GM12892 (cell line): ENCODE results near the gene ARAP3.

Experiments used
- DNase-seq: peaks from one replicate; pipeline ENCODE4 v3.0.0; 2011; ENCODE audit not compliant: insufficient read length
- FAIRE-seq: peaks from 2 replicates; lab custom pipeline; 2011; peaks lifted over from hg19 to GRCh38; lab: Jason Lieb, UNC
- POLR2A ChIP-seq: IDR thresholded peaks from 2 replicates; pipeline ENCODE4 v1.6.1; 2011; ENCODE audit warnings: low read depth, low read length, control low read depth
- POLR2AphosphoS5 ChIP-seq: IDR thresholded peaks from 2 replicates; pipeline ENCODE4 v1.6.1; 2011; ENCODE audit warnings: low read depth, low read length, control low read depth
- TAF1 ChIP-seq: IDR thresholded peaks from 2 replicates; pipeline ENCODE4 v1.6.1; 2011; ENCODE audit warnings: low read depth, mild to moderate bottlenecking, control low read depth, low read length, borderline replicate concordance

Gene ARAP3

DNA sequence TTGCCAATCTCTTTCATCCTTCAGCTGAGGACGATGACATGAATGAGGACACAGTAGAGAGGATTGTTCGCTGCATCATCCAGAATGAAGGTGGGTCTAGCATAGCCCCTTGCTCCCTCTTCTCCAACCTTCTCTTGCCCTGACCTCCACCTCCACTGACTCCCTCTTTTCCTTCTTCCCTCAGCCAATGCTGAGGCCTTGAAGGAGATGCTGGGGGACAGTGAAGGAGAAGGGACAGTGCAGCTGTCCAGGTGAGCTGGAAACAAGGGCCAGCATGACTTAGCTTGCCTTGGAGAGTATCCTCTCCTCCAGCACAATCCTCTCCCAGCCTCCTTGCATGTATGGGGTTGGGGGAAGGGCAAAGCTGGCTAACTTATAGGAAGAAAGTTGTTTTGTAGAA, 43.3 kb downstream of the ARAP3 start:
- no peak for TF ChIP-seq POLR2AphosphoS5
- 0 out of 2 replicates have a peak, but pooled peaks have one; percentile 13 for TF ChIP-seq POLR2A
- no peak for TF ChIP-seq TAF1
- DNase-seq: no peak
- no peak for FAIRE-seq

DNA sequence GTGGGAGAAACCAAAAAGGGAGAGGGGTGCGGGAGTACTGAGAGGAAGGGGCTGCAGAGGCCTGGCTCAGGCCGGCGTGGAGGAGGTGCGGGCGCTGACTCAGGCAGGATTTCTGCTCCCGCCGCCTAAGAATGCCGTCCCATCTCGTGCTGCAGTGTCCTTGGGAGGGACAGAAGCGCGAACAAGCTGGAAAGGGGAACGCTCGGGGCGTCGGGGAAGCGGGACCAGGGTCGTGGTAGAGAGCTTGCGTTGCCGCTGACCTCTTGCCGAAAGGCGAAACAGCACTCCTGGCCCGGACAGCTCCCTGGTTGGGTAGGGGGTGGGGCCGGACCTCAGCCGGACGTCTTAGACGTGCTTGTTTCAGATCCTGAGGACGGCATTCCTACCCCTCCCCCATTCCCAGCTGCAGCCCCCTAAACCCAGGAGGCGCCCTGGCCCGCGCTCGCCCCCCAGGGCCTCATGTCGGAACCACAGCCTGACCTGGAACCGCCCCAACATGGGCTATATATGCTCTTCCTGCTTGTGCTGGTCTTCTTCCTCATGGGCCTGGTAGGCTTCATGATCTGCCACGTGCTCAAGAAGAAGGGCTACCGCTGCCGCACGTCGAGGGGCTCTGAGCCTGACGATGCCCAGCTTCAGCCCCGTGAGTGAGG, 44.1 kb downstream of the ARAP3 start:
- FAIRE-seq: peak; percentile 58

DNA sequence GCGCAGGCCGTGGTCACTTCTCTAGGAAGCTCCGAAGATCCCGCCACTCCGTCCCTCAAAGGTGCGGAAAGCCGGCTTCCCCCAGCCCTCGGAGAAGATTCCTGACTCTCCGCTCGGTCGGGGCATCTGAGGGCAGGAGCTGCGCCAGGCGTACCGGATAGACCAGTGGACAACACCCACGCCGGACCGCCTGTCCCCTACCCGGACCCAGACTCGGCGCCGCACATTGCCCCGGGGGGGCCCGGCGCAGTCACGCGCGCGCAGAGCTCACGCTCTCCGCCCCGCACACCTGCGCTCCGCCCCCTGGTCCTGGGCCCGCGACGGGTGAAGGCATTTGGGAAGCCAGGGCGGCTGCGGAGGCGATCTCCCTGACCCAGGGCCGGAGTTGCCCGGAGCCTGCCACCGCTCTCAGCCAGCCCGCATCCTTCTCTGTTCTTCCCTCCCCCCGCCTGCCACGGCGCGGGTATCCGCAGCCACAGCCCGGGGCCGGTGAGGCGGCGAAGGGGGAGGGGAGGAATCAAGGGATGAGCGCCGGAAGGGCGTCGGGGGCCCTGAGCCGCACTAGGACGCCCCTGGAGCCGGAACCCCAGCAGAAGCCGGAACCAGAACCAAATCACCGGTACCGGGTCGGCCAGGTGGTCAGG, 44.8 kb downstream of the ARAP3 start:
- FAIRE-seq (peak; percentile 51), DNase-seq (no peak)
- no peak for TF ChIP-seq POLR2A
- no peak for TF ChIP-seq TAF1
- no peak for TF ChIP-seq POLR2AphosphoS5

More for the DNA sequence above, 44.1 kb downstream of the ARAP3 start:
- no peak for TF ChIP-seq POLR2AphosphoS5
- TF ChIP-seq POLR2A: peak; percentile 19; the same call in 1 of the 2 replicates
- DNase-seq: peak; percentile 62

DNA sequence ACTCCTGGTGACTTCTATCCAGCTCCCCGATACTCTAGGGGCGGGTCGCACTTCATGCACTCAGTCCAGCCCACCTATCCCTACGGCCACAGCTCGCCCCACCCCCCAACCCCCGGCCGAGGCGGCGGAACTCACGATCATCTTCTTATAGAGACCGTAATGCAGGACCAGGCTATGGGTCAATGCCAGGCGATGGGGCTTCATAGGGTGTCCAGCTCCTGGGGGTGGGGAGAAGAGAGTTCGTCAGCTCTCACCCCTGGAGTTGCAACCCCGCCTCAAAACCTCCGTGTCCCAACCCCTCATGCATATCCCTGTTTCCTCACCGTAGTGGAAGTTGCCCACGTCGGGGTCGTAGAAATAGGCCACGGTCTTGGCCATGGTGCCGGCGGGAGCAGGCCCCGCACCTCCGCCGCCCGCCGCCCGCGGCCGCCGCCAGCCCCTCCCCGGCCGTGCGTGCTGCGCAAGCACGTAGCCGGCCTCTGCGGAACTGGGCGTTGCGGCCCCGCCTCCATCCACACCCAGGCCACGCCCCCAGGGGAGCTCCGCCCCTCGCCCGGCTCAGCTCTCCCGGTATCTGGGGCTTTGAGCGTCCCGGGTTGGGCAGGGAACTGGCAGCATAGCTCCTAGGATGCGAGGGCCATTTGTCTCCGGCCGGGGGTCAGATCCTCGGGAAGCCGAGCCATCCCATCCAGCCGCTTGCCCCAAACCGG, 45.5 kb downstream of the ARAP3 start, which contains the start of the genes HDAC3 and RELL2:
Gene HDAC3, minus strand, starts transcription at position 437 of the 710 bp plus-strand sequence. Its CDS starts 59 bp downstream, at position 378.
Gene RELL2, plus strand, starts transcription at position 585 of the 710 bp plus-strand sequence. CDS start 1,229 bp downstream, outside the sequence.
- TF ChIP-seq TAF1 (0 out of 2 replicates have a peak, but pooled peaks have one; percentile 22), POLR2A (peak; percentile 69; the same call in 1 of the 2 replicates), POLR2AphosphoS5 (peak; percentile 63)
- FAIRE-seq: peak; percentile 95
- DNase-seq: peak; percentile 92

DNA sequence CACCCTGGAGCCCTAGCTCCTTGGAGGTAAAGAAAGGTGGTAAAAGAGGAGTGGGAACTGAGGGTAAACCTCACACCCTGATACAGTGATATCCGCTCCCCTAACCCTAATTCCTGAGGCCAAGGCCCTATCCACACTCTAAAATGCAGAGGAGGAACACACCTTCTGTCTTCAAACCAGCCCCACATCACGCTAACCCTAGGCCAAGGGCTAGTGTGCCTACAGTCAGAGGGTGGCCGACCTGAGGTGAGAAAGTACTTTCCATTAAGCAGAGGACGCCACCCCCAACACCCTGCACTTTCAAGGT, 46.0 kb downstream of the ARAP3 start:
- FAIRE-seq (no peak), DNase-seq (no peak)
- TF ChIP-seq POLR2A: no peak
- TF ChIP-seq POLR2AphosphoS5: no peak
- no peak for TF ChIP-seq TAF1

DNA sequence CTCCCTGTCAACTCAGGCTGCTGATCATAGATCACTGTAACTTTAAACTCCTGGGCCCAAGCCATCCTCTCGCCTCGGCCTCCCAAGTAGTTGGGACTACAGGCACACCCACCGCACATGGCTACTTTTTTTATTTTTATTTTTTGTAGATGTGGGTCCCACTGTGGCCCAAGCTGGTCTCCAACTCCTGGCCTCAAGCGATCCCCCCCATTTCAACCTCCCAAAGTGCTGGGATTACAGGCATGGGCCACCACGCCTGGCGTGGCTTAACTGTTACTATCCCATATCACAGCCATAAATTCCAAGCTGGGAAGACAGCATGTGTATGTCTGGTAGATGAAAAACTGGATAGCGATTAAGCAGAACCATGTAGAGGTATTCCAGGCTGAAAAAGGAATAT, 46.4 kb downstream of the ARAP3 start:
- no peak for FAIRE-seq
- DNase-seq: no peak
- TF ChIP-seq TAF1 (no peak), POLR2A (no peak), POLR2AphosphoS5 (no peak)

DNA sequence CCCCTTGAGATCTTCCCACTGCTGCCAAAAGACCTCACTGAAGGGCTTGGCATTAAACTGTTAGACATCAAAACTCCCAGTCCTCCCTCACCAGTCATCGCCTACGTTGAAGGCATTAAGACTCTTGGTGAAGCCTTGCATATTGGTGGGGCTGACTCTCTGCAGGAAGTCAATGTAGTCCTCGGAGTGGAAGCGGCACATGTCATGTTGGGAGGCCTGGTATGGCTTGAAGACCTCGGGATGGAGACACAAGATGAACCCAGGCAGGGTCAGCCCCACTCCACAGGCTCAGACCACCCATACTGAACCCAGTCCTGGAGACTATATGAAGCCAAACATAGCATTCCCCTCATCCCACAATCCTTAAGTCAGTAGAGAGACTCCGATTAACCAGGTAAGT, 47.3 kb downstream of the ARAP3 start:
- DNase-seq (no peak), FAIRE-seq (no peak)
- TF ChIP-seq TAF1: no peak
- TF ChIP-seq POLR2A: no peak

DNA sequence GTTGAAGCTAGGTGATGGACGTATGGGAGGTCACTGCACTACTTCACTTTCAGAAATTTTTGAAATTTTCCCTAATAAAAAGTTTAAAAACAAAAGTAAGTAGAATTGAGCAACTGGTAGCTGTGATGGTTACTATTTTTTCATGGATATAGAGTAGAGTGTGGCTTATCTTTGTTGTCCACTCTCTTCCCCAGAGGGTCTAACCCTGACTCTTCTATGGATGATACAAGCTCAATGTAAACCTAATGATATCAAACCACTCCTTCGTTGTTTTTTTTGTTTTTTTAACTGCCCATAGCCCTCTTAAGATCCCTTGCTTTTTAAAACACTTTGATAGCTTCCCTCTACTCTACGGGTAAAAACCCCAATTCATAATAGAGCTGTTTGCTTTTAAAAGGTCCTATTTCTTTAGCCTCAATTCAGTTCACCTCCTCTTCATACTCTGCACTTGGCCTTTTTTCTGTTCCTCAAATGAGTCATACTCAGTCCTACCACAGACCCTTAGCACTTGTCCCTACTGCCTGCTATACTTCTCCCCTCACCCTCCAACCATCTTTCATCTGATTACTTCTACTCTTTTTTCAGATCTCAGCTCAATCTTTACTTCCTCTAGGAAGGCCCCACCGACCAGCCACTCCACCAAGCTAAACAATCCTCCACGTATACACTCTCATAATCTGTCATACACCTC, 48.0 kb downstream of the ARAP3 start:
- TF ChIP-seq POLR2AphosphoS5: no peak
- no peak for TF ChIP-seq TAF1
- no peak for TF ChIP-seq POLR2A
- FAIRE-seq: no peak
- DNase-seq: no peak

DNA sequence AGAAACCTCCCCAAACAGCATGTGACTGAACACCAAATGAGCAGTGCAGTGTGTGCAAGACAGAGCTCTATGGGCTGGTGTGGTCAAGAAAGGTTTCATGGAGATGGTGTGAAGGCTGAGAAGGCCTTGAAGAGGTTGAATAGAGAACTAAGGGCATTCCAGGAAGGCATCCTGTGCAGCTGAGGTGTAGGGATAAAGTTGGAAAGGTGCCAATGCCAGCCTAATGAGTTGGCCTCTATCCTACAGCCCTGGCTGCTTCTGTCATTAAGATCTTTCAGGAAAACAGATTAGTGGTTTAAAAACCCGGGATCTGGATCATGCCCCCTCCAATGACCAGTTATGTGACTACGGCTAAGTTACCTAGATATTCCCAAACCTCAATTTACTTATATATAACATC, 49.4 kb downstream of the ARAP3 start:
- DNase-seq (no peak), FAIRE-seq (no peak)
- TF ChIP-seq POLR2AphosphoS5 (no peak), TAF1 (no peak), POLR2A (no peak)

DNA sequence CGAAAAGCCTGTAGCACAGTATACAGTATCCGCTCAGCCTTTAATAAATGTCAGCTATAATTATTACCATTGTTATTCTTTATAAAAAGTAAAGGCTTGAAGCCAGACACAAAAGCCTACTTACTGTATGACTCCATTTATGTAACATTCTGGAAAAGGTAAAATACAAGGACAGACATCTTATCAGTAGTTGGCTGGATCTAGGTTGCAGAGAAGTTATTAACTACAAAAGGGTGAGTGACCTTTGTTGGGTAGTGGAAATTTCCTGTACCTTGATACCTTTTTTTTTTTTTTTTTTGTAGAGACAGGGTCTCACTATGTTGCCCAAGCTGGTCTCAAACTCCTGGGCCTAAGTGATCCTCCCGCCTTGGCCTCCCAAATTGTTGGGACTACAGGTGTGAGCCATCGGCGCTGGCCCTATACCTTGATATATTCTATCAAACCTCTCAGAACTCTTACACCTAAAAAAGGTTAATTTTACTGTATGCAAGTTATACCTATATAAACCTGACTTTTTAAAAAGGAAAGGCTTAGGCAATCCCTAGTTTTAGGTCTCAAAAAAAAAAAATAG, 51.4 kb downstream of the ARAP3 start:
- no peak for FAIRE-seq
- TF ChIP-seq POLR2AphosphoS5 (no peak), POLR2A (no peak), TAF1 (no peak)
- no peak for DNase-seq

DNA sequence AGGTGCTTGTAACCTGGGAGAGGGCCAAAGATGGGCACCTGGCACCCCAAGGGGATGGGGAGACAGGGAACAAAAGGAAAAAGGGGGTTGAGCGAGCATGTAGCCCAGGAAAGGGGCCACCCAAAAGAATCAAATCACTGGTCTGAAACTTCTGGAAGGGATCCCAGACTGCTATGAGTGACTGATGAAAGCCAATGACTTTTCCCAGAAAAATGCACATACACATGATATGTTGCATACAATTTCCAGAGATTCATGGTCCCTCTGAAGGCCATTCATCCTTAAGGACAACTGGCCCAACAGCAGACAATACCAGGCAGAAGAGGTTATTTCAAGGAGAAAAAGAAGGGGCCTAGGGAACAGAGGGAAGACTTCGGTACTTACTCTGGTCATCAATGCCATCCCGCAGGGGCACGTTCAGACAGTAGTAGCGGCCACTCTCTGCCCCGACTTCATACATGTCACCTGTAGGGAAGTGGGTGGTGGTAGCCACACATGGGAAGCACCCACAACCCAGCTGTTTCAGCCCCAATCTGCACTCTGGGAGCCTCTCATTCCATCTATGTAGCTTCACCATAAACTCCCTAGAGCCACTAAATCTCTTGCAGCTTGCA, 53.7 kb downstream of the ARAP3 start:
- DNase-seq (no peak), FAIRE-seq (no peak)
- TF ChIP-seq TAF1 (no peak), POLR2AphosphoS5 (no peak), POLR2A (no peak)
